Measurements from ENCODE around the gene TMEM201.

DNA sequence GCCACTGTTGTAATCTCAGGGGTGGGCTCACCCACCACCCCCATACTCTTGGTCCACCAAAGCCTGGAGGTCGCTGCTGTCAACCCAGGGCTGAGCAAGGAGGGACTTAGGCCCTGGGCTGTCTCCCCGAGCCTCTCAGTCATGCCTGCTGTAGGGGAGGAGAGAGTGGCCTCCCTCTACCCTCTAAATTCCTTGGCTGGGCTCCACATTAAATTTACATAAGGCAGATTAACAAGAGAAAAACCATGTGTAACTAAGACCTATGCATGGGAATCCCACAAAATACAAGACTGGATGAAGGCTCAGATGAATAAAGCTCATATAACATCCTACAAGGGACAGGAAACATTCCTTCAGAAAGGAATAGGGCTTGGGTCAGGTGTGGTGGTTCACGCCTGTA is 61.1 kb downstream of the TMEM201 start:
- TF ChIP-seq, protein P1, sequence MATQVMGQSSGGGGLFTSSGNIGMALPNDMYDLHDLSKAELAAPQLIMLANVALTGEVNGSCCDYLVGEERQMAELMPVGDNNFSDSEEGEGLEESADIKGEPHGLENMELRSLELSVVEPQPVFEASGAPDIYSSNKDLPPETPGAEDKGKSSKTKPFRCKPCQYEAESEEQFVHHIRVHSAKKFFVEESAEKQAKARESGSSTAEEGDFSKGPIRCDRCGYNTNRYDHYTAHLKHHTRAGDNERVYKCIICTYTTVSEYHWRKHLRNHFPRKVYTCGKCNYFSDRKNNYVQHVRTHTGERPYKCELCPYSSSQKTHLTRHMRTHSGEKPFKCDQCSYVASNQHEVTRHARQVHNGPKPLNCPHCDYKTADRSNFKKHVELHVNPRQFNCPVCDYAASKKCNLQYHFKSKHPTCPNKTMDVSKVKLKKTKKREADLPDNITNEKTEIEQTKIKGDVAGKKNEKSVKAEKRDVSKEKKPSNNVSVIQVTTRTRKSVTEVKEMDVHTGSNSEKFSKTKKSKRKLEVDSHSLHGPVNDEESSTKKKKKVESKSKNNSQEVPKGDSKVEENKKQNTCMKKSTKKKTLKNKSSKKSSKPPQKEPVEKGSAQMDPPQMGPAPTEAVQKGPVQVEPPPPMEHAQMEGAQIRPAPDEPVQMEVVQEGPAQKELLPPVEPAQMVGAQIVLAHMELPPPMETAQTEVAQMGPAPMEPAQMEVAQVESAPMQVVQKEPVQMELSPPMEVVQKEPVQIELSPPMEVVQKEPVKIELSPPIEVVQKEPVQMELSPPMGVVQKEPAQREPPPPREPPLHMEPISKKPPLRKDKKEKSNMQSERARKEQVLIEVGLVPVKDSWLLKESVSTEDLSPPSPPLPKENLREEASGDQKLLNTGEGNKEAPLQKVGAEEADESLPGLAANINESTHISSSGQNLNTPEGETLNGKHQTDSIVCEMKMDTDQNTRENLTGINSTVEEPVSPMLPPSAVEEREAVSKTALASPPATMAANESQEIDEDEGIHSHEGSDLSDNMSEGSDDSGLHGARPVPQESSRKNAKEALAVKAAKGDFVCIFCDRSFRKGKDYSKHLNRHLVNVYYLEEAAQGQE (IDR thresholded peaks at IDR 0.05; ENCODE audit: insufficient read depth in 1 of 2, low read depth in 2 of 2, low read length in 2 of 2), result no peak
- TF ChIP-seq SIN3A (IDR thresholded peaks at IDR 0.05; ENCODE audit: borderline replicate concordance, insufficient read depth, low read length) (no peak), TAF1 (IDR thresholded peaks at IDR 0.05; ENCODE audit: borderline replicate concordance, insufficient read depth, low read length) (no peak)

Measured in PFSK-1 (cell line).